Left ventricle myocardium inferior (tissue), 1 donor: ENCODE data around the gene RNASEH2B. TPM values are rescaled to one million over a fixed set of nuclear protein-coding genes. Genes with fewer than 3 reads are reported as not detected.

ENCODE experiments used
- DNase-seq: peaks from one replicate; pipeline ENCODE4 v3.0.0-alpha.2; 2020
- H3K27ac ChIP-seq: fragments of 200-600 bp; replicated peaks from 2 replicates; pipeline ENCODE4 v1.8.0; 2021
- H3K27me3 ChIP-seq: fragments of 200-600 bp; 2 replicates; pipeline ENCODE4 v1.8.0; 2021; ENCODE audit warnings: low read depth
- H3K36me3 ChIP-seq: fragments of 200-600 bp; 2 replicates; pipeline ENCODE4 v1.8.0; 2021
- H3K4me1 ChIP-seq: fragments of 200-600 bp; 2 replicates; pipeline ENCODE4 v1.8.0; 2021
- H3K4me3 ChIP-seq: fragments of 200-600 bp; 2 replicates; pipeline ENCODE4 v1.8.0; 2021; ENCODE audit warnings: mild to moderate bottlenecking, moderate library complexity
- H3K9me3 ChIP-seq: fragments of 200-600 bp; replicated peaks from 2 replicates; pipeline ENCODE4 v1.8.0; 2021
- CTCF ChIP-seq: fragments of 200-600 bp; IDR thresholded peaks from 2 replicates; pipeline ENCODE4 v1.8.0; 2021; ENCODE audit warnings: antibody characterized with exemption, mild to moderate bottlenecking, borderline replicate concordance
- intact Hi-C: fragments of 100-400 bp; cut with micrococcal nuclease; formaldehyde crosslinking; loops from one replicate; pipeline ENCODE4 v1.11.0; 2022
- total RNA-seq: library from RNA; stranded (reverse); fragmentation: NEBNext Ultra II Directional; extraction: Animal tissue kit (Norgen Biotek cat#: 25700); gene quantifications from one replicate; pipeline ENCODE4 v1.2.1, GENCODE V29; 2021
- donor health status: DM: no; HTN: yes; CAD: no; lungs with severe emphysema.

RNASEH2B gene
- total RNA-seq, 1 donor from 2014 or later, result 42.7 TPM

GRCh38 chr13:50905256-50905655 lies 4.3 kb upstream of the RNASEH2B start:
- H3K27me3 ChIP-seq, result no peaks in the 10 kb centered on the region
- no peaks in the 10 kb centered on the region for H3K9me3 ChIP-seq
- no peak overlapping the region for H3K4me3 ChIP-seq
- no peak overlapping the region for H3K27ac ChIP-seq
- intact Hi-C loops, result no loop called here
- no peaks in the 10 kb centered on the region for H3K36me3 ChIP-seq
- no peak for DNase-seq
- TF ChIP-seq CTCF, result no peak
- H3K4me1 ChIP-seq, result peaks cover 21% of the 10 kb centered on the region

GRCh38 chr13:50907781-50908180 lies 1.8 kb upstream of the RNASEH2B start:
- Histone ChIP-seq H3K4me3 (no peak overlapping the region), H3K27ac (no peak overlapping the region), H3K4me1 (peaks cover 46% of the 10 kb centered on the region), H3K9me3 (no peaks in the 10 kb centered on the region), H3K27me3 (no peaks in the 10 kb centered on the region), H3K36me3 (no peaks in the 10 kb centered on the region)
- no peak for DNase-seq
- intact Hi-C loops, result no loop called here
- no peak for TF ChIP-seq CTCF

- intact Hi-C loops, result no loop called here
- H3K4me1 ChIP-seq, result peaks cover 52% of the 10 kb centered on the region
- no peaks in the 10 kb centered on the region for H3K36me3 ChIP-seq
- TF ChIP-seq CTCF, result no peak
- no peaks in the 10 kb centered on the region for H3K27me3 ChIP-seq
- no peaks in the 10 kb centered on the region for H3K9me3 ChIP-seq
- no peak for DNase-seq
- H3K27ac ChIP-seq, result no peak overlapping the region
- no peak overlapping the region for H3K4me3 ChIP-seq
Observed at GRCh38 chr13:50908371-50908770, 1.2 kb upstream of the RNASEH2B start.

- peaks cover 73% of the 10 kb centered on the region for H3K4me1 ChIP-seq
- H3K27me3 ChIP-seq, result no peaks in the 10 kb centered on the region
- H3K36me3 ChIP-seq, result no peaks in the 10 kb centered on the region
- DNase-seq, result no peak
- H3K4me3 ChIP-seq, result peak overlapping the region; percentile 96
- TF ChIP-seq CTCF, result peak; percentile 25
- peak overlapping the region; percentile 92 for H3K27ac ChIP-seq
- intact Hi-C loops, result no loop called here
- H3K9me3 ChIP-seq, result no peaks in the 10 kb centered on the region
Observed at GRCh38 chr13:50910485-50910805, 854 bp downstream of the RNASEH2B start.

- Histone ChIP-seq H3K27me3 (no peaks in the 10 kb centered on the region), H3K9me3 (no peaks in the 10 kb centered on the region), H3K36me3 (no peaks in the 10 kb centered on the region), H3K4me3 (peak overlapping the region; percentile 96), H3K4me1 (peaks cover 78% of the 10 kb centered on the region), H3K27ac (peak overlapping the region; percentile 92)
- intact Hi-C loops, result no loop called here
- no peak for DNase-seq
- TF ChIP-seq CTCF, result no peak
Observed at GRCh38 chr13:50911081-50911631, 1.6 kb downstream of the RNASEH2B start.
